Spleen (tissue), 11 donors: ENCODE results near the gene SERPINB2. TPM values are rescaled to one million over a fixed set of nuclear protein-coding genes. Genes with fewer than 3 reads are reported as not detected.
"Not testable (repeated sequence)": the region's sequence is repeated elsewhere in the genome, so short reads cannot be mapped to it uniquely, and the experiment has no call there.

Experiments
- DNase-seq: peaks from one replicate; pipeline ENCODE4 v3.0.0-alpha.2; 2020
- H3K27ac ChIP-seq, 8 donors: fragments of 200-600 bp; sonication (generic) in 7 of 8; 1 replicate in 4 of 8; 2 replicates in 4 of 8; pipeline versions ENCODE4 v1.5.0 to v1.8.0; 2016 to 2021; ENCODE audit warnings: inconsistent platforms in 4 of 8, mild to moderate bottlenecking in 4 of 8, moderate library complexity in 1 of 8
- H3K27me3 ChIP-seq, 7 donors: fragments of 200-600 bp; sonication (generic) in 6 of 7; replicated peaks in 1 of 7; 1 replicate in 4 of 7; 2 replicates in 3 of 7; pipeline versions ENCODE4 v1.5.0 to v1.8.0; 2016 to 2021; ENCODE audit warnings: inconsistent platforms in 3 of 7, mild to moderate bottlenecking in 1 of 7
- H3K36me3 ChIP-seq, 6 donors: fragments of 200-600 bp; sonication (generic) in 5 of 6; 1 replicate in 4 of 6; 2 replicates in 2 of 6; pipeline versions ENCODE4 v1.5.0 to v1.8.0; 2016 to 2021; ENCODE audit warnings: inconsistent platforms in 2 of 6
- H3K4me1 ChIP-seq, 6 donors: fragments of 200-600 bp; sonication (generic) in 5 of 6; 1 replicate in 3 of 6; 2 replicates in 3 of 6; pipeline versions ENCODE4 v1.5.0 to v1.8.0; 2016 to 2021; ENCODE audit warnings: inconsistent platforms in 3 of 6
- H3K4me3 ChIP-seq, 8 donors: fragments of 200-600 bp; sonication (generic) in 7 of 8; 1 replicate in 4 of 8; 2 replicates in 4 of 8; pipeline versions ENCODE4 v1.5.0 to v1.8.0; 2016 to 2021; ENCODE audit warnings: inconsistent platforms in 4 of 8, mild to moderate bottlenecking in 4 of 8, moderate library complexity in 2 of 8
- H3K9me3 ChIP-seq, 8 donors: fragments of 200-600 bp; sonication (generic) in 7 of 8; 1 replicate in 4 of 8; 2 replicates in 4 of 8; pipeline versions ENCODE4 v1.5.0 to v1.8.0; 2016 to 2021; ENCODE audit warnings: inconsistent platforms in 4 of 8
- CTCF ChIP-seq, 11 experiments: fragments of 200-600 bp in 7 of 11; fragments of 450-650 bp in 4 of 11; sonication (generic) in 4 of 11; IDR thresholded peaks in 8 of 11; conservative IDR thresholded peaks in 3 of 11; 1 replicate in 7 of 11; 2 replicates in 4 of 11; pipeline versions ENCODE4 v1.4.0 to v1.8.0; 2016 to 2021; ENCODE audit warnings: antibody characterized with exemption in 11 of 11, inconsistent platforms in 4 of 11, mild to moderate bottlenecking in 1 of 11
- POLR2A ChIP-seq, 3 donors: fragments of 450-650 bp; IDR thresholded peaks; one replicate each; pipeline ENCODE4 v1.5.1; 2017; ENCODE audit warnings: antibody characterized with exemption in 3 of 3, mild to moderate bottlenecking in 1 of 3
- POLR2AphosphoS5 ChIP-seq, 3 donors: sonication (generic); formaldehyde crosslinking; IDR thresholded peaks; one replicate each; pipeline ENCODE4 v1.5.1; 2017; ENCODE audit warnings: antibody characterized with exemption in 3 of 3
- WGBS, 5 donors: extraction: QIAGEN DNeasy Blood & Tissue Kit in 3 of 5; methylation state at CpG; one replicate each; pipeline versions ENCODE4 v1.1.5 to v1.1.7; 2013 to 2018; 5-methylcytosine and 5-hydroxymethylcytosine counted together
- intact Hi-C: fragments of 100-400 bp; cut with DNase I; formaldehyde crosslinking; loops from one replicate; pipeline ENCODE4 v1.15.0; 2023; ENCODE audit warnings: low total_unique reads
- polyA plus RNA-seq, 3 donors: library from polyadenylated mRNA; stranded (reverse); fragments of 200-250 nt; gene quantifications; one replicate each; pipeline ENCODE4 v1.2.1, GENCODE V29; 2013
- total RNA-seq, 7 donors: library from RNA; depleted of rRNA in 3 of 7; stranded (reverse); fragments of >200 nt in 3 of 7; fragmentation: NEBNext Ultra II Directional in 4 of 7; extraction: Animal tissue kit (Norgen Biotek cat#: 25700) in 4 of 7; gene quantifications; one replicate each; pipeline versions ENCODE4 v1.1.0 to v1.2.1, GENCODE V29; 2016 to 2021
- donor health status: healthy with polysubstance abuse.
- donor health status: DM: no; HTN: no; CAD: no; lungs with moderate emphysema.
- donor health status: DM: no; HTN: no; CAD: no.
- donor health status: Bipolar disorder and iron deficiency.
- donor health status: healthy.
- donor health status: DM: no; HTN: no; CAD: no.
- donor health status: DM: yes; HTN: yes; CAD: no.

Gene SERPINB2
- total and polyA plus RNA-seq, 10 donors: 0.10 to 2.3 (median 0.49) TPM; not detected in 4

DNA sequence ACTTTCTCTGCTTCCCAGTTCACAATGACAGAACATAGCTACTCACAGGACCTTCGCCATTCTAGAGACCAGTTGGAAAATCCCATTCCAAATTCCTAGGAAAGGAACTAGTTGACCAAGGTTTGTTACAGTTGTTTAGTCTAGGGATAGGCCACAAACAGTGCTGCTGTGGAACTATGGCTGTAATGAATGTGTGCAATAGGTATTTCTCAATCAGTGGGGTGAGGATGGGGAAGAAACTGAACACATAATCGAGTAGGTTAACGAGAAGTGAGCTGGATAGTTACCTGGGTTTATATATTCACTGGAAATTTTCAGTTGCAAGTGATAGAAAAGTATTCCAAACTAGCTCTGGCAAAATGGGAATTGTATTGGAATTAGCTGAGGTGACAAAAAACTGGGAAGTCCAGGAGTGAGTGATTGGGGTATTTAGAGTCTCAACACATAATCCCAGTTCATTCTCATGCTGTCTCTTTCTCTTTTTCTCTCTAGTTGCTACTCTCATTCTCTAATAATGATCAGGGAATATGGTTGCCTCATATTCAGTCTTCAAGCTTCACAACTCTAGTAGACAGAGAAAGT is 43.4 kb downstream of the SERPINB2 start:
- no peaks in the 10 kb centered on the region for H3K9me3 ChIP-seq
- TF ChIP-seq POLR2AphosphoS5 (IDR thresholded peaks at IDR 0.05): no peak
- peaks cover 0 to 4% (median 0%) of the 10 kb centered on the region in 7 donors for H3K27me3 ChIP-seq
- peaks cover 0 to 12% (median 2%) of the 10 kb centered on the region in 6 donors for H3K4me1 ChIP-seq
- intact Hi-C loops: no loop called here
- no peak for DNase-seq
- H3K36me3 ChIP-seq: no peaks in the 10 kb centered on the region
- WGBS, 5 donors: 51 to 87% (median 69%) methylated on average over 3 of the region's 3 CpGs
- H3K4me3 ChIP-seq: no peak overlapping the region
- peak overlapping the region in 5 of 8 donors; percentile 29 to 66 (median 59) for H3K27ac ChIP-seq

- 1 to 2% (median 1%) methylated on average over 30 to 54 of the region's 54 CpGs for WGBS, 5 donors
- no peaks in the 10 kb centered on the region for H3K9me3 ChIP-seq
- H3K4me3 ChIP-seq: peak overlapping the region; percentile 41 to 77 (median 52)
- no peaks in the 10 kb centered on the region for H3K36me3 ChIP-seq
- H3K4me1 ChIP-seq: peaks cover 9 to 20% (median 14%) of the 10 kb centered on the region in 6 donors
- intact Hi-C loops: loop anchor here (5.0 kb wide), 1 partner anchor 414 kb away; no protein-coding TSS in a partner anchor
- peaks cover 0 to 30% (median 5%) of the 10 kb centered on the region in 7 donors for H3K27me3 ChIP-seq
- H3K27ac ChIP-seq: peak overlapping the region in 4 of 8 donors; percentile 49 to 81 (median 76)
- DNase-seq: peak; percentile 96
- TF ChIP-seq POLR2A (IDR thresholded peaks at IDR 0.05) (no peak), POLR2AphosphoS5 (IDR thresholded peaks at IDR 0.05) (peak; percentile 41 to 66 (median 54)), CTCF (IDR thresholded peaks at IDR 0.05 in 8 of 11, conservative IDR thresholded peaks at IDR 0.05 in 3 of 11) (peak; percentile 43 to 82 (median 72))
Measured at GRCh38 chr18:63936156-63936931, 48.8 kb downstream of the SERPINB2 start.

DNA sequence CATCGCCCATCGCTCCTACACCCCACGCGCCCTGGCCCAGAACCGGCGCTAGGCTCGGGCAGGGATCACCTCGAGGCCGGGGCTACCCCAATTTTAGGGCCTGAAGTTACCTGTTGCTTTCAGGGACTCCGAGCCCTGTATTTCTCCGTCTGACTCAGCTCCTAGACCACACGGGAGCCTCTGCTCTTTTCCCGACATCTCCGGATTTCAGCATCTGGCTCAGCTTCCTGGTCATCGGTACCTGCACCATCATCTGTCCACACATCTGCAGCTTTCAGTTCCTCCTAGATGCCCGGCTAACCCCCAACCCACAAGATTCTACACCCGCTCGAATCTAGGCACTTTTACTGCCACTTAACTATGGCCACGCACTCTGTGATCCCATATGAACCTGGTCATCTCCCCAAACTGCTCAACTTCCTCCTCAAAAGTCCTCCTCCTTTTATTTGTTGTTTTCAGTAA is 49.5 kb downstream of the SERPINB2 start:
- Histone ChIP-seq H3K36me3 (no peaks in the 10 kb centered on the region), H3K4me1 (peaks cover 9 to 20% (median 14%) of the 10 kb centered on the region in 6 donors), H3K9me3 (no peaks in the 10 kb centered on the region), H3K27me3 (peaks cover 0 to 30% (median 5%) of the 10 kb centered on the region in 7 donors), H3K4me3 (peak overlapping the region; percentile 41 to 77 (median 52)), H3K27ac (peak overlapping the region in 3 of 8 donors; percentile 72 to 81 (median 81))
- intact Hi-C loops: loop anchor here (5.0 kb wide), 1 partner anchor 415 kb away; no protein-coding TSS in a partner anchor
- no peak for DNase-seq
- 28 to 43% (median 33%) methylated on average over 18 to 19 of the region's 19 CpGs for WGBS, 5 donors
- TF ChIP-seq CTCF (IDR thresholded peaks at IDR 0.05 in 8 of 11, conservative IDR thresholded peaks at IDR 0.05 in 3 of 11) (no peak), POLR2A (IDR thresholded peaks at IDR 0.05) (no peak), POLR2AphosphoS5 (IDR thresholded peaks at IDR 0.05) (no peak)

DNA sequence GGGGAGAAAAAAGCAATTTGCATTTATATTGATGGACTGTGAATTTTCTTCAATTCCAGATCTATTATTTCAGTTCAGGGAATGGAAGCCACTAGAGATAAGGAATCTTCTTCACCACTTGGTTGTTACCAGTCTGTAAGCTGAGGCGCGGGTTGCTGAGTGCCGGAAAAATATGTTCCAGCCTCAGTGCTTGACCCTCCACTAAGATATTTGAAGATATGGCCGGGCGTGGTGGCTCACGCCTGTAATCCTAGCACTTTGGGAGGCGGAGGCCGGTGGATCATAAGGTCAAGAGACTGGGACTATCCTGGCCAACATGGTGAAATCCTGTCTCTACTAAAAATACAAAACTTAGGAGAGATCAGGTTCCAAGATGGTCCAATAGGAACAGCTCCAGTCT is 52.5 kb downstream of the SERPINB2 start:
- DNase-seq: no peak
- intact Hi-C loops: no loop called here
- Histone ChIP-seq H3K9me3 (no peaks in the 10 kb centered on the region), H3K4me3 (no peak overlapping the region), H3K36me3 (no peaks in the 10 kb centered on the region), H3K27me3 (peaks cover 0 to 40% (median 5%) of the 10 kb centered on the region in 7 donors), H3K4me1 (peaks cover 9 to 20% (median 14%) of the 10 kb centered on the region in 6 donors), H3K27ac (no peak overlapping the region)
- WGBS, 5 donors: 93 to 97% (median 95%) methylated on average over 8 of the region's 8 CpGs
- no peak for TF ChIP-seq POLR2A (IDR thresholded peaks at IDR 0.05)
- TF ChIP-seq POLR2AphosphoS5 (IDR thresholded peaks at IDR 0.05): no peak
- no peak for TF ChIP-seq CTCF (IDR thresholded peaks at IDR 0.05 in 8 of 11, conservative IDR thresholded peaks at IDR 0.05 in 3 of 11)

DNA sequence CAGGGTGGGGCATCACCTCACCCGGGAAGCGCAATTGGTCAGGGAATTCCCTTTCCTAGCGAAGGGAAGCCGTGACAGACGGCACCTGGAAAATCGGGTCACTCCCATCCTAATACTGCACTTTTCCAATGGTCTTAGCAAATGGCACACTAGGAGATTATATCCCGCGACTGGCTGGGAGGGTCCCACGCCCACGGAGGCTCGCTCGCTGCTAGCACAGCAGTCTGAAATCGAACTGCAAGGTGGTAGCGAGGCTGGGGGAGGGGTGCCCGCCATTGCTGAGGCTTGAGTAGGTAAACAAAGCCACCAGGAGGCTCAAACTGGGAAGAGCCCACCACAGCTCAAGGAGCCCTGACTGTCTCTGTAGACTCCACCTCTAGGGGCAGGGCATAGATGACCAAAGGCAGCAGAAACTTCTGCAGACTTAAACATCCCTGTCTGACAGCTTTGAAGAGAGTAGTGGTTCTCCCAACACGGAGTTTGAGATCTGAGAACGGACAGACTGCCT is 53.1 kb downstream of the SERPINB2 start:
- 88 to 90% (median 89%) methylated on average over 14 to 17 of the region's 17 CpGs for WGBS, 5 donors
- H3K27ac ChIP-seq, H3K9me3 ChIP-seq, DNase-seq, H3K36me3 ChIP-seq, intact Hi-C loops, H3K4me3 ChIP-seq: not testable (repeated sequence)
- Histone ChIP-seq H3K27me3 (peaks cover 0 to 44% (median 5%) of the 10 kb centered on the region in 7 donors), H3K4me1 (peaks cover 9 to 19% (median 14%) of the 10 kb centered on the region in 6 donors)
